Stomach (tissue), 4 donors: ENCODE measurements around the gene ARHGAP26.

Experiments
- CTCF ChIP-seq, 7 experiments: fragments of 450-650 bp in 4 of 7; fragments of 200-600 bp in 3 of 7; sonication (generic) in 3 of 7; IDR thresholded peaks; one replicate each; pipeline ENCODE4 v1.5.1; 2016 to 2019; ENCODE audit warnings: antibody characterized with exemption in 7 of 7, control low read depth in 2 of 7, mild to moderate bottlenecking in 1 of 7
- EP300 ChIP-seq: sonication (generic); formaldehyde crosslinking; IDR thresholded peaks from one replicate; pipeline ENCODE4 v1.6.1; 2017; ENCODE audit warnings: antibody characterized with exemption
- POLR2A ChIP-seq, 4 donors: fragments of 450-650 bp; IDR thresholded peaks; one replicate each; pipeline ENCODE4 v1.6.1; 2016; ENCODE audit warnings: antibody characterized with exemption in 4 of 4, control low read depth in 2 of 4, mild to moderate bottlenecking in 1 of 4, moderate library complexity in 1 of 4
- POLR2AphosphoS5 ChIP-seq, 3 donors: sonication (generic); formaldehyde crosslinking; IDR thresholded peaks; one replicate each; pipeline ENCODE4 v1.6.1; 2016; ENCODE audit warnings: antibody characterized with exemption in 3 of 3

- TF ChIP-seq CTCF (IDR thresholded peaks at IDR 0.05) (no peak), POLR2AphosphoS5 (IDR thresholded peaks at IDR 0.05) (no peak), EP300 (no peak), POLR2A (IDR thresholded peaks at IDR 0.05) (no peak)
Observed at GRCh38 chr5:143205883-143206195, 435.7 kb downstream of the ARHGAP26 start.
